Measurements from ENCODE around the gene ORC5.
"Not testable (repeated sequence)": the region's sequence is repeated elsewhere in the genome, so short reads cannot be mapped to it uniquely, and the experiment has no call there.

ORC5 gene

GRCh38 chr7:104179178-104179577 lies 28.6 kb downstream of the ORC5 start:
- Histone ChIP-seq H3K4me2 (ENCODE audit: low read length) (no peak overlapping the region), H3K36me3 (ENCODE audit: insufficient read depth, low read length) (peaks cover 53% of the 10 kb centered on the region), H3K4me1 (ENCODE audit: control insufficient read depth, insufficient read depth, low read length) (no peaks in the 10 kb centered on the region)

GRCh38 chr7:104177565-104178083 lies 30.2 kb downstream of the ORC5 start:
- not testable (repeated sequence) for H3K4me2 ChIP-seq (ENCODE audit: low read length); H3K9me3 ChIP-seq (replicated peaks; ENCODE audit: low read length); H3K9ac ChIP-seq (ENCODE audit: low read depth, low read length); H3K4me1 ChIP-seq (ENCODE audit: control insufficient read depth, insufficient read depth, low read length); H3K4me3 ChIP-seq (ENCODE audit: low read length); H3K27me3 ChIP-seq (ENCODE audit: control insufficient read depth, insufficient read depth, low read length)
- peaks cover 40% of the 10 kb centered on the region for H3K36me3 ChIP-seq (ENCODE audit: insufficient read depth, low read length)

More at GRCh38 chr7:104179178-104179577, 28.6 kb downstream of the ORC5 start:
- Histone ChIP-seq H3K27me3 (ENCODE audit: control insufficient read depth, insufficient read depth, low read length) (no peaks in the 10 kb centered on the region), H3K4me3 (ENCODE audit: low read length) (no peak overlapping the region), H3K9ac (ENCODE audit: low read depth, low read length) (no peak overlapping the region), H3K9me3 (replicated peaks; ENCODE audit: low read length) (no peaks in the 10 kb centered on the region)

GRCh38 chr7:104176332-104176731 lies 31.5 kb downstream of the ORC5 start:
- Histone ChIP-seq H3K27me3 (ENCODE audit: control insufficient read depth, insufficient read depth, low read length) (no peaks in the 10 kb centered on the region), H3K4me1 (ENCODE audit: control insufficient read depth, insufficient read depth, low read length) (no peaks in the 10 kb centered on the region), H3K4me2 (ENCODE audit: low read length) (no peak overlapping the region), H3K9ac (ENCODE audit: low read depth, low read length) (no peak overlapping the region), H3K36me3 (ENCODE audit: insufficient read depth, low read length) (peaks cover 34% of the 10 kb centered on the region), H3K4me3 (ENCODE audit: low read length) (no peak overlapping the region), H3K9me3 (replicated peaks; ENCODE audit: low read length) (no peaks in the 10 kb centered on the region)

- Histone ChIP-seq H3K27me3 (ENCODE audit: control insufficient read depth, insufficient read depth, low read length) (no peaks in the 10 kb centered on the region), H3K4me1 (ENCODE audit: control insufficient read depth, insufficient read depth, low read length) (no peaks in the 10 kb centered on the region), H3K4me2 (ENCODE audit: low read length) (no peak overlapping the region), H3K9ac (ENCODE audit: low read depth, low read length) (no peak overlapping the region), H3K9me3 (replicated peaks; ENCODE audit: low read length) (no peaks in the 10 kb centered on the region), H3K36me3 (ENCODE audit: insufficient read depth, low read length) (peaks cover 31% of the 10 kb centered on the region), H3K4me3 (ENCODE audit: low read length) (no peak overlapping the region)
Measured at GRCh38 chr7:104175361-104175984, 32.3 kb downstream of the ORC5 start.

- H3K36me3 ChIP-seq (ENCODE audit: insufficient read depth, low read length), result peaks cover 28% of the 10 kb centered on the region
- no peak overlapping the region for H3K4me2 ChIP-seq (ENCODE audit: low read length)
- H3K4me1 ChIP-seq (ENCODE audit: control insufficient read depth, insufficient read depth, low read length), result no peaks in the 10 kb centered on the region
- H3K9me3 ChIP-seq (replicated peaks; ENCODE audit: low read length), result no peaks in the 10 kb centered on the region
- no peak overlapping the region for H3K4me3 ChIP-seq (ENCODE audit: low read length)
- H3K27me3 ChIP-seq (ENCODE audit: control insufficient read depth, insufficient read depth, low read length), result no peaks in the 10 kb centered on the region
- no peak overlapping the region for H3K9ac ChIP-seq (ENCODE audit: low read depth, low read length)
Measured at GRCh38 chr7:104174798-104175197, 33.0 kb downstream of the ORC5 start.

- Histone ChIP-seq H3K36me3 (ENCODE audit: insufficient read depth, low read length) (peaks cover 10% of the 10 kb centered on the region), H3K27me3 (ENCODE audit: control insufficient read depth, insufficient read depth, low read length) (no peaks in the 10 kb centered on the region), H3K4me2 (ENCODE audit: low read length) (no peak overlapping the region), H3K9ac (ENCODE audit: low read depth, low read length) (no peak overlapping the region), H3K4me1 (ENCODE audit: control insufficient read depth, insufficient read depth, low read length) (no peaks in the 10 kb centered on the region), H3K4me3 (ENCODE audit: low read length) (no peak overlapping the region), H3K9me3 (replicated peaks; ENCODE audit: low read length) (no peaks in the 10 kb centered on the region)
Measured at GRCh38 chr7:104162081-104162480, 45.7 kb downstream of the ORC5 start.

- no peaks in the 10 kb centered on the region for H3K27me3 ChIP-seq (ENCODE audit: control insufficient read depth, insufficient read depth, low read length)
- no peaks in the 10 kb centered on the region for H3K9me3 ChIP-seq (replicated peaks; ENCODE audit: low read length)
- H3K4me2 ChIP-seq (ENCODE audit: low read length), result no peak overlapping the region
- no peaks in the 10 kb centered on the region for H3K4me1 ChIP-seq (ENCODE audit: control insufficient read depth, insufficient read depth, low read length)
- H3K9ac ChIP-seq (ENCODE audit: low read depth, low read length), result no peak overlapping the region
- H3K4me3 ChIP-seq (ENCODE audit: low read length), result no peak overlapping the region
- H3K36me3 ChIP-seq (ENCODE audit: insufficient read depth, low read length), result peaks cover 10% of the 10 kb centered on the region
Measured at GRCh38 chr7:104161244-104161643, 46.6 kb downstream of the ORC5 start.

GRCh38 chr7:104160375-104160774 lies 47.4 kb downstream of the ORC5 start:
- no peak overlapping the region for H3K4me2 ChIP-seq (ENCODE audit: low read length)
- no peaks in the 10 kb centered on the region for H3K27me3 ChIP-seq (ENCODE audit: control insufficient read depth, insufficient read depth, low read length)
- no peak overlapping the region for H3K9ac ChIP-seq (ENCODE audit: low read depth, low read length)
- H3K36me3 ChIP-seq (ENCODE audit: insufficient read depth, low read length), result peaks cover 10% of the 10 kb centered on the region
- H3K9me3 ChIP-seq (replicated peaks; ENCODE audit: low read length), result no peaks in the 10 kb centered on the region
- H3K4me1 ChIP-seq (ENCODE audit: control insufficient read depth, insufficient read depth, low read length), result no peaks in the 10 kb centered on the region
- no peak overlapping the region for H3K4me3 ChIP-seq (ENCODE audit: low read length)

- H3K27me3 ChIP-seq (ENCODE audit: control insufficient read depth, insufficient read depth, low read length), result no peaks in the 10 kb centered on the region
- H3K9me3 ChIP-seq (replicated peaks; ENCODE audit: low read length), result no peaks in the 10 kb centered on the region
- H3K4me3 ChIP-seq (ENCODE audit: low read length), result no peak overlapping the region
- no peak overlapping the region for H3K9ac ChIP-seq (ENCODE audit: low read depth, low read length)
- H3K4me1 ChIP-seq (ENCODE audit: control insufficient read depth, insufficient read depth, low read length), result no peaks in the 10 kb centered on the region
- no peak overlapping the region for H3K4me2 ChIP-seq (ENCODE audit: low read length)
- H3K36me3 ChIP-seq (ENCODE audit: insufficient read depth, low read length), result no peaks in the 10 kb centered on the region
Measured at GRCh38 chr7:104156842-104157277, 51.0 kb downstream of the ORC5 start.

GRCh38 chr7:104153287-104153686 lies 54.5 kb downstream of the ORC5 start:
- H3K4me3 ChIP-seq (ENCODE audit: low read length), result no peak overlapping the region
- no peaks in the 10 kb centered on the region for H3K9me3 ChIP-seq (replicated peaks; ENCODE audit: low read length)
- peaks cover 3% of the 10 kb centered on the region for H3K36me3 ChIP-seq (ENCODE audit: insufficient read depth, low read length)
- no peaks in the 10 kb centered on the region for H3K4me1 ChIP-seq (ENCODE audit: control insufficient read depth, insufficient read depth, low read length)
- H3K27me3 ChIP-seq (ENCODE audit: control insufficient read depth, insufficient read depth, low read length), result no peaks in the 10 kb centered on the region
- no peak overlapping the region for H3K4me2 ChIP-seq (ENCODE audit: low read length)
- H3K9ac ChIP-seq (ENCODE audit: low read depth, low read length), result no peak overlapping the region

- Histone ChIP-seq H3K4me3 (ENCODE audit: low read length) (no peak overlapping the region), H3K9me3 (replicated peaks; ENCODE audit: low read length) (no peaks in the 10 kb centered on the region), H3K4me2 (ENCODE audit: low read length) (no peak overlapping the region)
Measured at GRCh38 chr7:104152468-104152867, 55.3 kb downstream of the ORC5 start.

GRCh38 chr7:104150470-104150869 lies 57.3 kb downstream of the ORC5 start:
- Histone ChIP-seq H3K4me3 (ENCODE audit: low read length) (no peak overlapping the region), H3K4me2 (ENCODE audit: low read length) (no peak overlapping the region), H3K36me3 (ENCODE audit: insufficient read depth, low read length) (peaks cover 3% of the 10 kb centered on the region), H3K27me3 (ENCODE audit: control insufficient read depth, insufficient read depth, low read length) (no peaks in the 10 kb centered on the region), H3K9me3 (replicated peaks; ENCODE audit: low read length) (no peaks in the 10 kb centered on the region), H3K4me1 (ENCODE audit: control insufficient read depth, insufficient read depth, low read length) (no peaks in the 10 kb centered on the region), H3K9ac (ENCODE audit: low read depth, low read length) (no peak overlapping the region)

More at GRCh38 chr7:104152468-104152867, 55.3 kb downstream of the ORC5 start:
- Histone ChIP-seq H3K4me1 (ENCODE audit: control insufficient read depth, insufficient read depth, low read length) (no peaks in the 10 kb centered on the region), H3K36me3 (ENCODE audit: insufficient read depth, low read length) (peaks cover 3% of the 10 kb centered on the region), H3K27me3 (ENCODE audit: control insufficient read depth, insufficient read depth, low read length) (no peaks in the 10 kb centered on the region), H3K9ac (ENCODE audit: low read depth, low read length) (no peak overlapping the region)
